ENCODE measurements around the gene TSC22D2. TPM values are rescaled to one million over a fixed set of nuclear protein-coding genes. Genes with fewer than 3 reads are reported as not detected.

Gene TSC22D2
- 20.9 and 22.7 TPM in 2 replicates for total RNA-seq

GRCh38 chr3:150408221-150409124, at the start of gene TSC22D2:
TSS of gene TSC22D2 (plus strand) at chr3:150408298. CDS start at chr3:150409351, 1,053 bp downstream.

Other genes with a start within 250 kb of the TSC22D2 start
- 171 and 184 TPM in 2 replicates for gene SERP1, start 138.2 kb downstream of the TSC22D2 start, total RNA-seq
- gene EIF2A, start 138.5 kb downstream of the TSC22D2 start, total RNA-seq: 279 and 306 TPM in 2 replicates
- gene SELENOT, start 195.0 kb downstream of the TSC22D2 start, total RNA-seq: 237 and 240 TPM in 2 replicates